HepG2 (cell line): ENCODE data around the gene VAV2.

ENCODE experiments used
- BHLHE40 ChIP-seq: IDR thresholded peaks from 2 replicates; pipeline ENCODE4 v1.6.1; 2011; ENCODE audit warnings: low read length, improper control_type of control experiment
- MAX ChIP-seq: IDR thresholded peaks from 2 replicates; pipeline ENCODE4 v1.6.1; 2012; ENCODE audit warnings: inconsistent platforms
- PATZ1 ChIP-seq: sonication (generic); formaldehyde crosslinking; IDR thresholded peaks from 2 replicates; pipeline ENCODE4 v1.4.0; 2020; ENCODE audit warnings: missing genetic modification reagents
- RBFOX2 ChIP-seq: fragments of 200-400 bp; formaldehyde crosslinking; IDR thresholded peaks from 2 replicates; pipeline ENCODE4 v1.6.1; 2017; ENCODE audit warnings: low read depth, mild to moderate bottlenecking, low read length
- SMAD3 ChIP-seq: sonication (generic); formaldehyde crosslinking; IDR thresholded peaks from 2 replicates; pipeline ENCODE4 v1.4.0; 2020; ENCODE audit warnings: missing genetic modification reagents

- TF ChIP-seq SMAD3 (CRISPR knock-in tag) (no peak), PATZ1 (no peak), RBFOX2 (no peak), BHLHE40 (no peak), MAX (no peak)
These were observed 121.2 kb downstream of the VAV2 start for GRCh38 chr9:133870598-133871595.
